Measurements from ENCODE around the gene SLC44A4.
A peak's percentile ranks its signal among the peaks of the same experiment; 100 is the strongest.
"Not testable (repeated sequence)": the region's sequence is repeated elsewhere in the genome, so short reads cannot be mapped to it uniquely, and the experiment has no call there.

The SLC44A4 gene

GRCh38 chr6:31907158-31907813, 28.5 kb upstream of the SLC44A4 start:
- in situ Hi-C loops (cut with HindIII; ENCODE audit: low sequenced_read_pairs): no loop called here
- DNase-seq (ENCODE audit: low read depth, low spot score): peak; percentile 45
- TF ChIP-seq CTCF (IDR thresholded peaks at IDR 0.05; ENCODE audit: low read depth, low read length): no peak
- H3K4me3 ChIP-seq (ENCODE audit: low read depth, low read length): no peak overlapping the region

- H3K4me3 ChIP-seq (ENCODE audit: low read depth, low read length); in situ Hi-C loops (cut with HindIII; ENCODE audit: low sequenced_read_pairs); DNase-seq (ENCODE audit: low read depth, low spot score): not testable (repeated sequence)
Observed at GRCh38 chr6:31906727-31907126, 27.9 kb upstream of the SLC44A4 start.

- in situ Hi-C loops (cut with HindIII; ENCODE audit: low sequenced_read_pairs): no loop called here
- H3K4me3 ChIP-seq (ENCODE audit: low read depth, low read length): no peak overlapping the region
- DNase-seq (ENCODE audit: low read depth, low spot score): no peak
- TF ChIP-seq CTCF (IDR thresholded peaks at IDR 0.05; ENCODE audit: low read depth, low read length): no peak
Observed at GRCh38 chr6:31906122-31906521, 27.3 kb upstream of the SLC44A4 start.

GRCh38 chr6:31905041-31905440, 26.2 kb upstream of the SLC44A4 start:
- no peak overlapping the region for H3K4me3 ChIP-seq (ENCODE audit: low read depth, low read length)
- in situ Hi-C loops (cut with HindIII; ENCODE audit: low sequenced_read_pairs): no loop called here
- no peak for TF ChIP-seq CTCF (IDR thresholded peaks at IDR 0.05; ENCODE audit: low read depth, low read length)
- no peak for DNase-seq (ENCODE audit: low read depth, low spot score)

- TF ChIP-seq CTCF (IDR thresholded peaks at IDR 0.05; ENCODE audit: low read depth, low read length): no peak
Observed at GRCh38 chr6:31903957-31904356, 25.2 kb upstream of the SLC44A4 start.

GRCh38 chr6:31901953-31902643, 23.3 kb upstream of the SLC44A4 start, which contains the start of gene ZBTB12:
TSS of gene ZBTB12 (minus strand) at chr6:31902086. CDS start at chr6:31901305, 781 bp downstream.
- DNase-seq (ENCODE audit: low read depth, low spot score): peak; percentile 97
- peak within 1 kb of the TSS; percentile 55 for H3K4me3 ChIP-seq (ENCODE audit: low read depth, low read length)
- in situ Hi-C loops (cut with HindIII; ENCODE audit: low sequenced_read_pairs): no loop called here
- no peak for TF ChIP-seq CTCF (IDR thresholded peaks at IDR 0.05; ENCODE audit: low read depth, low read length)

More at GRCh38 chr6:31903957-31904356, 25.2 kb upstream of the SLC44A4 start:
- no peak for DNase-seq (ENCODE audit: low read depth, low spot score)
- in situ Hi-C loops (cut with HindIII; ENCODE audit: low sequenced_read_pairs): no loop called here
- H3K4me3 ChIP-seq (ENCODE audit: low read depth, low read length): no peak overlapping the region

GRCh38 chr6:31901415-31901952, 22.7 kb upstream of the SLC44A4 start:
- in situ Hi-C loops (cut with HindIII; ENCODE audit: low sequenced_read_pairs): no loop called here
- no peak for TF ChIP-seq CTCF (IDR thresholded peaks at IDR 0.05; ENCODE audit: low read depth, low read length)

More at GRCh38 chr6:31901415-31901952, 22.7 kb upstream of the SLC44A4 start:
- H3K4me3 ChIP-seq (ENCODE audit: low read depth, low read length): peak overlapping the region; percentile 55
- DNase-seq (ENCODE audit: low read depth, low spot score): peak; percentile 37
